A549 (cell line): ENCODE data around the gene RTN4R. TPM values are rescaled to one million over a fixed set of nuclear protein-coding genes. Genes with fewer than 3 reads are reported as not detected.

Experiments
- ATAC-seq, 2 experiments: fragments of 200-7000 bp in 1 of 2; fragments of >200 bp in 1 of 2; cut with Nextera tagmentation in 1 of 2; cut with Tn5 transposase in 1 of 2; 3 replicates each; pipeline versions ENCODE4 v1.8.0 to v1.9.1; 2018 to 2020; ENCODE audit warnings: mild to moderate bottlenecking in 1 of 2, moderate library complexity in 1 of 2
- CTCF ChIA-PET: fragments of 300-600 bp; sonication (Branson Sonifier 250); formaldehyde crosslinking; extraction: SDS; loops from one replicate; lab custom pipeline; 2021; ENCODE audit warnings: antibody characterized with exemption, inconsistent platforms; lab: Yijun Ruan, JAX
- POLR2A ChIA-PET: fragments of 350-600 bp; formaldehyde crosslinking; extraction: SDS; loops from one replicate; lab custom pipeline; 2021; ENCODE audit warnings: antibody characterized with exemption, inconsistent platforms; lab: Yijun Ruan, JAX
- DNase-seq, 2 experiments: peaks; one replicate each; pipeline versions ENCODE4 v3.0.0 to v3.0.0-alpha.2; 2011 to 2016; ENCODE audit warnings: low read depth in 1 of 2, low spot score in 1 of 2
- FAIRE-seq: peaks from 2 replicates; lab custom pipeline; 2011; peaks lifted over from hg19 to GRCh38; lab: Jason Lieb, UNC
- H3K27ac ChIP-seq, 2 experiments: fragments of >200 bp; sonication (Bioruptor Twin); formaldehyde crosslinking; 3 replicates each; pipeline ENCODE4 v1.5.1; 2016 to 2017
- H3K4me1 ChIP-seq: fragments of >200 bp; sonication (Bioruptor Twin); formaldehyde crosslinking; 3 replicates; pipeline ENCODE4 v1.6.1; 2016
- H3K4me2 ChIP-seq: fragments of >200 bp; sonication (Bioruptor Twin); formaldehyde crosslinking; 3 replicates; pipeline ENCODE4 v1.6.1; 2016
- H3K4me3 ChIP-seq: fragments of >200 bp; sonication (Bioruptor Twin); formaldehyde crosslinking; 3 replicates; pipeline ENCODE4 v1.5.1; 2016
- H3K9me3 ChIP-seq: fragments of >200 bp; sonication (Bioruptor Twin); formaldehyde crosslinking; 3 replicates; pipeline ENCODE4 v1.6.1; 2016
- ATOH8 ChIP-seq: fragments of 250-450 bp; sonication (Bioruptor Pico); IDR thresholded peaks from 2 replicates; pipeline ENCODE4 v1.5.0; 2020; ENCODE audit warnings: low read depth, mild to moderate bottlenecking, moderate library complexity
- BHLHE40 ChIP-seq: IDR thresholded peaks from 2 replicates; pipeline ENCODE4 v1.6.1; 2012; ENCODE audit warnings: low read depth, low read length, inconsistent platforms
- CEBPB ChIP-seq, 2 experiments: fragments of >200 bp in 1 of 2; sonication (Bioruptor Twin) in 1 of 2; formaldehyde crosslinking in 1 of 2; IDR thresholded peaks; 2 replicates each; pipeline ENCODE4 v1.6.1; 2012 to 2016
- CHD4 ChIP-seq: fragments of 200-600 bp; sonication (generic); IDR thresholded peaks from 2 replicates; pipeline ENCODE4 v1.6.1; 2016; ENCODE audit warnings: antibody characterized with exemption, mild to moderate bottlenecking, borderline replicate concordance
- CTCF ChIP-seq: fragments of >200 bp; sonication (Bioruptor Twin); formaldehyde crosslinking; IDR thresholded peaks from 3 replicates; pipeline ENCODE4 v1.5.1; 2016
- EP300 ChIP-seq, 2 experiments: fragments of >200 bp; sonication (Bioruptor Twin); formaldehyde crosslinking; IDR thresholded peaks; 2 replicates in 1 of 2; 3 replicates in 1 of 2; pipeline ENCODE4 v1.6.1; 2016 to 2017
- HDAC2 ChIP-seq: fragments of 200-600 bp; sonication (generic); IDR thresholded peaks from 2 replicates; pipeline ENCODE4 v1.6.1; 2016
- HOXB13 ChIP-seq: fragments of 250-450 bp; sonication (Bioruptor Pico); IDR thresholded peaks from 2 replicates; pipeline ENCODE4 v1.5.0; 2020; ENCODE audit warnings: low read depth, mild to moderate bottlenecking, moderate library complexity
- HOXB5 ChIP-seq: fragments of 250-450 bp; sonication (Bioruptor Pico); IDR thresholded peaks from 2 replicates; pipeline ENCODE4 v1.5.0; 2020; ENCODE audit warnings: mild to moderate bottlenecking, moderate library complexity
- KDM5A ChIP-seq: fragments of 200-600 bp; sonication (generic); IDR thresholded peaks from 2 replicates; pipeline ENCODE4 v1.6.1; 2016; ENCODE audit warnings: antibody characterized with exemption, mild to moderate bottlenecking
- PBX3 ChIP-seq: IDR thresholded peaks from 2 replicates; pipeline ENCODE4 v1.6.1; 2012
- TFCP2L1 ChIP-seq: fragments of 250-450 bp; sonication (Bioruptor Pico); IDR thresholded peaks from 2 replicates; pipeline ENCODE4 v1.5.0; 2021; ENCODE audit warnings: mild to moderate bottlenecking
- ZC3H11A ChIP-seq: fragments of 450-650 bp; IDR thresholded peaks from 2 replicates; pipeline ENCODE4 v1.6.1; 2014; ENCODE audit warnings: antibody characterized with exemption, mild to moderate bottlenecking
- WGBS: methylation state at CpG from one replicate; pipeline ENCODE4 v1.1.6; 2017; ENCODE audit errors: missing lambda C conversion rate; 5-methylcytosine and 5-hydroxymethylcytosine counted together
- polyA plus RNA-seq, 4 experiments: library from polyadenylated mRNA; depleted of rRNA in 3 of 4; stranded (reverse); fragments of >200 nt; fragmentation: RNase III in 1 of 4; extraction: RNeasy Plus Mini Kit Qiagen cat#74134 plus additional on column Dnase treatment in 1 of 4; gene quantifications; 2 replicates in 3 of 4; 3 replicates in 1 of 4; pipeline ENCODE4 v1.2.3, GENCODE V29; 2011 to 2017
- TF ChIP-seq, protein P1 (sequence below): fragments of 150-350 bp; IDR thresholded peaks from 2 replicates; pipeline ENCODE4 v1.6.1; 2014; ENCODE audit warnings: low read depth, mild to moderate bottlenecking, low read length
- TF ChIP-seq, protein P2 (sequence below): IDR thresholded peaks from 2 replicates; pipeline ENCODE4 v1.6.1; 2012; ENCODE audit warnings: low read depth, borderline replicate concordance
- TF ChIP-seq, protein P3 (sequence below): fragments of 200-600 bp; sonication (generic); IDR thresholded peaks from 2 replicates; pipeline ENCODE4 v1.6.1; 2016; ENCODE audit warnings: antibody characterized with exemption, mild to moderate bottlenecking, moderate library complexity
- TF ChIP-seq, protein P4 (sequence below): fragments of >200 bp; sonication (Bioruptor Twin); formaldehyde crosslinking; IDR thresholded peaks from 2 replicates; pipeline ENCODE4 v1.6.1; 2016

Gene RTN4R
- polyA plus RNA-seq, 2 of the 4 experiments (the other 2 are of a cell fraction), result 1.0 to 2.7 TPM

- ChIA-PET POLR2A (no interaction called here), CTCF (interaction anchor here (1.1 to 1.8 kb wide), 2 partner anchors 18 to 48 kb away, joined by 3 to 7 read pairs; no protein-coding TSS in a partner anchor)
- FAIRE-seq (no peak), DNase-seq (no peak), ATAC-seq (no peak)
- WGBS, result 77% methylated on average over 5 of the region's 12 CpGs
- no peak overlapping the region for H3K4me2 ChIP-seq
- no peaks in the 10 kb centered on the region for H3K9me3 ChIP-seq
- TF ChIP-seq PBX3, result no peak
- H3K4me3 ChIP-seq, result no peak overlapping the region
- H3K27ac ChIP-seq, result no peak overlapping the region
- H3K4me1 ChIP-seq, result no peaks in the 10 kb centered on the region
Observed at GRCh38 chr22:20256551-20257211, 11.4 kb downstream of the RTN4R start.

DNA sequence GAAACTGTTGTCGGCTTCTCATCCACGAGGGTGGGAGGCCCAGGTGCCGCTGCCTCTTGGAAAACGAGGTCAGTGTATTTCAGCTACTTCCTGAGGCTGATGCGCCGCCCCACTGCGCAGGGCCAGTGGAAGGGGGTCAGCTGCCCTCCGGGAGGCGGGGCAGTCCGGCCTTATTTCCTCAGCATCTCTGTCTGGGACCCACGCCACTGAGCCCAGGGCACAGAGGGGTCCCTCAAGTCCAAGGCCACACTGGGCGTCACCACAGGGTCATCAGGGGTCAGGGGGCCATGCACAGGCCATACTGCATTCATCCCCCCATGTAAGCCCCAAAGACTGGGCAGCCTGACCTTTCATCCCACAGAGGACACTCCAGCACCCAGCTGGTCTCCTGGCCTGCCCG, 12.1 kb downstream of the RTN4R start:
- POLR2A ChIA-PET, result no interaction called here
- no peaks in the 10 kb centered on the region for H3K9me3 ChIP-seq
- no peaks in the 10 kb centered on the region for H3K4me1 ChIP-seq
- TF ChIP-seq HOXB5 (no peak), CHD4 (no peak), EP300 (IDR thresholded peaks at IDR 0.05) (no peak), HOXB13 (no peak), ZC3H11A (no peak), KDM5A (no peak), CEBPB (IDR thresholded peaks at IDR 0.05) (no peak), TFCP2L1 (CRISPR knock-in tag) (no peak), BHLHE40 (no peak), CTCF (no peak), HDAC2 (no peak), ATOH8 (CRISPR knock-in tag) (no peak)
- TF ChIP-seq, protein P1, sequence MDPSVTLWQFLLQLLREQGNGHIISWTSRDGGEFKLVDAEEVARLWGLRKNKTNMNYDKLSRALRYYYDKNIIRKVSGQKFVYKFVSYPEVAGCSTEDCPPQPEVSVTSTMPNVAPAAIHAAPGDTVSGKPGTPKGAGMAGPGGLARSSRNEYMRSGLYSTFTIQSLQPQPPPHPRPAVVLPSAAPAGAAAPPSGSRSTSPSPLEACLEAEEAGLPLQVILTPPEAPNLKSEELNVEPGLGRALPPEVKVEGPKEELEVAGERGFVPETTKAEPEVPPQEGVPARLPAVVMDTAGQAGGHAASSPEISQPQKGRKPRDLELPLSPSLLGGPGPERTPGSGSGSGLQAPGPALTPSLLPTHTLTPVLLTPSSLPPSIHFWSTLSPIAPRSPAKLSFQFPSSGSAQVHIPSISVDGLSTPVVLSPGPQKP, result no peak
- TF ChIP-seq, protein P2, sequence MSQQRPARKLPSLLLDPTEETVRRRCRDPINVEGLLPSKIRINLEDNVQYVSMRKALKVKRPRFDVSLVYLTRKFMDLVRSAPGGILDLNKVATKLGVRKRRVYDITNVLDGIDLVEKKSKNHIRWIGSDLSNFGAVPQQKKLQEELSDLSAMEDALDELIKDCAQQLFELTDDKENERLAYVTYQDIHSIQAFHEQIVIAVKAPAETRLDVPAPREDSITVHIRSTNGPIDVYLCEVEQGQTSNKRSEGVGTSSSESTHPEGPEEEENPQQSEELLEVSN, result no peak
- TF ChIP-seq, protein P3, sequence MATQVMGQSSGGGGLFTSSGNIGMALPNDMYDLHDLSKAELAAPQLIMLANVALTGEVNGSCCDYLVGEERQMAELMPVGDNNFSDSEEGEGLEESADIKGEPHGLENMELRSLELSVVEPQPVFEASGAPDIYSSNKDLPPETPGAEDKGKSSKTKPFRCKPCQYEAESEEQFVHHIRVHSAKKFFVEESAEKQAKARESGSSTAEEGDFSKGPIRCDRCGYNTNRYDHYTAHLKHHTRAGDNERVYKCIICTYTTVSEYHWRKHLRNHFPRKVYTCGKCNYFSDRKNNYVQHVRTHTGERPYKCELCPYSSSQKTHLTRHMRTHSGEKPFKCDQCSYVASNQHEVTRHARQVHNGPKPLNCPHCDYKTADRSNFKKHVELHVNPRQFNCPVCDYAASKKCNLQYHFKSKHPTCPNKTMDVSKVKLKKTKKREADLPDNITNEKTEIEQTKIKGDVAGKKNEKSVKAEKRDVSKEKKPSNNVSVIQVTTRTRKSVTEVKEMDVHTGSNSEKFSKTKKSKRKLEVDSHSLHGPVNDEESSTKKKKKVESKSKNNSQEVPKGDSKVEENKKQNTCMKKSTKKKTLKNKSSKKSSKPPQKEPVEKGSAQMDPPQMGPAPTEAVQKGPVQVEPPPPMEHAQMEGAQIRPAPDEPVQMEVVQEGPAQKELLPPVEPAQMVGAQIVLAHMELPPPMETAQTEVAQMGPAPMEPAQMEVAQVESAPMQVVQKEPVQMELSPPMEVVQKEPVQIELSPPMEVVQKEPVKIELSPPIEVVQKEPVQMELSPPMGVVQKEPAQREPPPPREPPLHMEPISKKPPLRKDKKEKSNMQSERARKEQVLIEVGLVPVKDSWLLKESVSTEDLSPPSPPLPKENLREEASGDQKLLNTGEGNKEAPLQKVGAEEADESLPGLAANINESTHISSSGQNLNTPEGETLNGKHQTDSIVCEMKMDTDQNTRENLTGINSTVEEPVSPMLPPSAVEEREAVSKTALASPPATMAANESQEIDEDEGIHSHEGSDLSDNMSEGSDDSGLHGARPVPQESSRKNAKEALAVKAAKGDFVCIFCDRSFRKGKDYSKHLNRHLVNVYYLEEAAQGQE, result no peak
- TF ChIP-seq, protein P4, sequence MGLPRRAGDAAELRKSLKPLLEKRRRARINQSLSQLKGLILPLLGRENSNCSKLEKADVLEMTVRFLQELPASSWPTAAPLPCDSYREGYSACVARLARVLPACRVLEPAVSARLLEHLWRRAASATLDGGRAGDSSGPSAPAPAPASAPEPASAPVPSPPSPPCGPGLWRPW, result no peak
- TF ChIP-seq, all 56 proteins: peak for 0
- Histone ChIP-seq H3K27ac (no peak overlapping the region), H3K4me2 (no peak overlapping the region), H3K4me3 (no peak overlapping the region)
- DNase-seq (no peak), FAIRE-seq (no peak), ATAC-seq (no peak)
- CTCF ChIA-PET, result interaction anchor here (1.8 kb wide), 1 partner anchor 18 kb away, joined by 7 read pairs; no protein-coding TSS in a partner anchor
- 90% methylated on average over 8 of the region's 13 CpGs for WGBS
